GM19463 (cell line): ENCODE results near the gene CASP8AP2.
"Not testable (repeated sequence)": the region's sequence is repeated elsewhere in the genome, so short reads cannot be mapped to it uniquely, and the experiment has no call there.

Source experiments
- ATAC-seq: cut with Tn5 transposase; IDR thresholded peaks from one replicate; pipeline ENCODE4 v1.9.1; 2021; ENCODE audit warnings: mild to moderate bottlenecking, moderate library complexity; ENCODE audit not compliant: unreplicated experiment

The CASP8AP2 gene

GRCh38 chr6:89886378-89887120 is 56.9 kb downstream of the CASP8AP2 start:
- ATAC-seq = no peak

DNA sequence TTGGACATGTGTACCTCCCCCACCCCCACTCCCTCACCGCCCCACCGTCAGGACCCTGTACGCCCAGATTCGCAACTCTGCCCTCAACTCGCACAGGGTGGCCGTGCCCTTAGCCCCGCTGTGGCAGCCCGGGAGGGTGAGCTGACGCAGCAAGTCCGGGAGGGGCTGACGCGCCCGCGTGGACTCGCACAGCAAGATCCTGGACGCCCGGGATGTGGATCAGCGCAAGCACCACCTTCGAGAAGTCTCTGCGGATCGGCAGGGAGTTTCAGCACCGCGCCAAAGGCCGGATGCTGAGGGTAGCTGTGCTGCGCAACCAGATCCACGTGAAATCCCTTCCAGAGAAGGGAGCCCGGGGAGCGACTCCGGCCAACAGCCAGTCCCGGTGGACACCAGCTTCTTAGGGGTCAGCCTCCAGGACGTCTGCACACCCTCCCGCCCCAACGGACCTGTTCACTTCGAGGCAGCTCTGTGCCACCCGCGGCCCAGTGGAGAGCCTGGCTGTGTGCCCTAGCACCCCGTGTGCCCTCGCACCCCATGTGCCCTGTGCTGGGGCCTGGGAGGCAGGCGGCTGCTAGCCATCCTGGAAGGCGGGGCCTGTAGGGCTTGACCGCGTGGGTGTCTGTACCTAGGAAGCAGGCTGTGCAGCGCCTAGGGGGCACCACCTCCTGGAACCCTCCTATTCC is 57.9 kb downstream of the CASP8AP2 start:
- no peak for ATAC-seq

DNA sequence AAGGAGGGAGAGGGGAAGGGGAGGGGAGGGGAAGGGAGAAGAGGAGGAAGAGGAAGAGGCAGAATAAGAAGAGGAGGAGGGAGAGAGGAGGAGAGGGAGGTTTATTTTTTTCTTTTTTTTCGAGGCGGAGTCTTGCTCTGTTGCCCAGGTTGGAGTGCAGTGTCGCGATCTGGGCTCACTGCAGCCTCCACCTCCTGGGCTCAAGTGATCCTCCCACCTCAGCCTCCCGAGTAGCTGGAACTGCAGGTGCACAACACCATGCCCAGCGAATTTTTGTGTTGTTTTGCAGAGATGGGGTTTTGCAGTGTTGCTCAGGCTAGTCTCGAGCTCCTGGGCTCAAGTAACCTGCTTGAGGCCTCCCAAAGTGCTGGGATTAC is 58.4 kb downstream of the CASP8AP2 start:
- no peak for ATAC-seq

GRCh38 chr6:89888871-89889270 is 59.2 kb downstream of the CASP8AP2 start:
- no peak for ATAC-seq

DNA sequence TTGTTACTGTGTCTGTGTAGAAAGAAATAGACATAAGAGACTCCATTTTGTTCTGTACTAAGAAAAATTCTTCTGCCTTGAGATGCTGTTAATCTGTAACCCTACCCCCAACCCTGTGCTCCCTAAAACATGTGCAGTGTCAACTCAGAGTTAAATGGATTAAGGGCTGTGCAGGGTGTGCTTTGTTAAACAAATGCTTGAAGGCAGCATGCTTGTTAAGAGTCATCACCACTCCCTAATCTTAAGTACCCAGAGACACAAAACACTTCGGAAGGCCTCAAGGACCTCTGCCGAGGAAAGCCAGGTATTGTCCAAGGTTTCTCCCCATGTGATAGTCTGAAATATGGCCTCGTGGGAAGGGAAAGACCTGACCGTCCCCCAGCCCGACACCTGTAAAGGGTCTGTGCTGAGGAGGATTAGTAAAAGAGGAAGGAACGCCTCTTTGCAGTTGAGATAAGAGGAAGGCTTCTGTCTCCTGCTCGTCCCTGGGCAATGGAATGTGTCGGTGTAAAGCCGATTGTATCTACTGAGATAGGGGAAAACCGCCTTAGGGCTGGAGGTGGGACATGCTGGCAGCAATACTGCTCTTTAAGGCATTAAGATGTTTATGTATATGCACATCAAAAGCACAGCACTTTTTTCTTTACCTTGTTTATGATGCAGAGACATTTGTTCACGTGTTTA is 61.3 kb downstream of the CASP8AP2 start:
- not testable (repeated sequence) for ATAC-seq

DNA sequence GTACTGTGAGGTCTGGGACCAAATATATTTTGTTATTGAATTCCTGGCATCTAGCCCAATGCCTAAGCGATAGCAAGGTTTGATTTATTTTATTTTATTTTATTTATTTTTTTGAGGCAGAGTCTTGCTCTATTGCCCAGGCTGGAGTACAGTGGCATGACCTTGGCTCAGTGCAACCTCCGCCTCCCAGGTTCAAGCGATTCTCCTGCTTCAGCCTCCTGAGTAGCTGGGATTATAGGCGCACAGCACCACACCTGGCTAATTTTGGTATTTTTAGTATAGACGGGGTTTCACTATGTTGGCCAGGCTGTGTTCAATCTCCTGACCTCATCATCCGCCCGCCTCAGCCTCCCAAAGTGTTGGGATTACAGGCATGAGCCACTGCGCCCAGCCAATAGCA is 62.9 kb downstream of the CASP8AP2 start:
- not testable (repeated sequence) for ATAC-seq

- no peak for ATAC-seq
Measured at GRCh38 chr6:89894169-89894568, 64.5 kb downstream of the CASP8AP2 start, which contains the start of gene GJA10. Gene GJA10 (plus strand): TSS chr6:89894469. CDS start chr6:89894469, 0 bp downstream.

GRCh38 chr6:89895276-89895874 is 65.7 kb downstream of the CASP8AP2 start:
- no peak for ATAC-seq

DNA sequence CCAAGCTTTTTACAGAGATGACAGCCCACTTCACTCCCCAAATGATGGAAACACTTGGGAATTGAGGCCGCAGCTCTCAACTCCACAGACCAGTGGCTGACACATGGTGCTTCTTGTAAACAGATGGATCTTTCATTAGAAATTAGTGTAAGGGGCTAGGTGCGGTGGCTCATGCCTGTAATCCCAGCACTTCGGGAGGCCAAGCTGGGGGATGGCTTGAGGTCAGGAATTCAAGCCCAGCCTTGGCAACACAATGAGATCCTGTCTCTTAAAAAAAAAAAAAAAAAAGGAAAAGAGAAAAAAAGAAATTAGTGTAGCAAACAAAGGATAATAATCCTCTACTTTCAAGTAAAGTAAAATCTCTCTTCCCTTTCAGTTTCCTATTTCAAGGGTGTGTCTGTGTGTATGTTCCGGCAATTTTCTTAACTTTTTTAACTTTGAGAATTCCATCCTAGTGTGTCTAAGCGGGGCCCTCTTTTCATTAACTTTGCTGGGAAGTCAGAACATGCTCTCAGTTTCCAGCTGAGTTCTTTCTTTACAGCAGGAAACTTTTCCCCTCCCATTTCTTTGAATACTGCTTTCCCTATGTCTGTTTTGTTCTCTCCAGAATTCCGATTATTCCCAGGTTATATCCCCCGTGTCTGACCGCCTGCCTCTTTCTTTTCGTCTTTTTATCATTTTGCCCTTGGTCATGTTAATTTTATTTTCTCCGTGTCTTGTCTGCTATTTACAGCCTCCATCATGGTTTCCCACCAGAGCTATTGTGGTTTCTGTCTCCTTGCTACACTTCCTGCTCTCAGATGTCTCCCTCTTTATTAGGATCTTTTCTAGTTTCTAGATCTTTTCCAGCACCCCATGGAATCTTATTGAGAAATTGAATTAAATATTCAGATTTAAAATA is 80.6 kb downstream of the CASP8AP2 start:
- ATAC-seq = not testable (repeated sequence)

GRCh38 chr6:89910902-89911240 is 81.2 kb downstream of the CASP8AP2 start:
- ATAC-seq = no peak

GRCh38 chr6:89916136-89916920 is 86.6 kb downstream of the CASP8AP2 start:
- no peak for ATAC-seq

DNA sequence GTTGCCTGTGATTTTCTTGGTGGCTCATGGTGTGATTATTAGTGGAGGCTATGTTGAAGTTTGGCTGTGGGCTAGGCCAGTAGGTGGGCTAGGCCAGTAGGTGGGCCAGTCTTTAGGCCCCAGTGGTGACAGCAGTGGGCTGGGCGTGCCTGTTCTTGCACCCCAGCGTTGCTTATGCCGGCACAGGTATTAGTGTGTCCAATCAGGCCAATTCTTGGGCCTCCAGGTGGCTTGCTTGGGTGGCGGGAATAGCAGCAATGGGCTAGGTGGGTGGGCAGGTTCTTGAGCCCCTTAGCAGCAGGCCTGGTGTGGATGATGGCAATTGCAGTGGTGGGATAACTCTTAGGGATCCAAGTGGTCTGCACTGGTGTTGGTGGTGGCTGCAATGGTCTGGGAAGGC is 87.5 kb downstream of the CASP8AP2 start:
- ATAC-seq = no peak

- no peak for ATAC-seq
Measured at GRCh38 chr6:89917801-89918366, 88.2 kb downstream of the CASP8AP2 start.
